CD14-positive monocyte (primary cell): ENCODE data around the gene SGSH. TPM values are rescaled to one million over a fixed set of nuclear protein-coding genes. Genes with fewer than 3 reads are reported as not detected.
A peak's percentile ranks its signal among the peaks of the same experiment; 100 is the strongest.

Experiments
- DNase-seq, 3 donors: peaks; one replicate each; pipeline ENCODE4 v3.0.0-alpha.2; 2011 to 2022
- H2AFZ ChIP-seq: 2 replicates; pipeline ENCODE4 v1.6.0; 2012; ENCODE audit warnings: mild to moderate bottlenecking, low read depth, low read length, inconsistent platforms; ENCODE audit not compliant: insufficient read depth, poor library complexity, severe bottlenecking
- H3K27ac ChIP-seq, 2 donors: 1 replicate in 1 of 2; 2 replicates in 1 of 2; pipeline ENCODE4 v1.5.1; 2012 to 2013; ENCODE audit warnings: low read length in 2 of 2, control low read depth in 1 of 2, inconsistent platforms in 1 of 2, low read depth in 1 of 2, mild to moderate bottlenecking in 1 of 2
- H3K27me3 ChIP-seq, 2 donors: one replicate each; pipeline versions ENCODE4 v1.6.0 to v1.6.1; 2011 to 2013; ENCODE audit warnings: low read length in 2 of 2; ENCODE audit not compliant: control insufficient read depth in 2 of 2, insufficient read depth in 2 of 2
- H3K36me3 ChIP-seq, 2 donors: replicated peaks in 1 of 2; 1 replicate in 1 of 2; 2 replicates in 1 of 2; pipeline versions ENCODE4 v1.5.1 to v1.6.1; 2012 to 2013; ENCODE audit warnings: low read length in 2 of 2, control low read depth in 1 of 2, inconsistent platforms in 1 of 2, mild to moderate bottlenecking in 1 of 2; ENCODE audit not compliant: insufficient read depth in 2 of 2, control insufficient read depth in 1 of 2
- H3K4me1 ChIP-seq, 2 donors: 1 replicate in 1 of 2; 2 replicates in 1 of 2; pipeline versions ENCODE4 v1.5.1 to v1.6.1; 2012 to 2013; ENCODE audit warnings: low read length in 2 of 2, control low read depth in 1 of 2, inconsistent platforms in 1 of 2, mild to moderate bottlenecking in 1 of 2, moderate library complexity in 1 of 2; ENCODE audit not compliant: insufficient read depth in 2 of 2, control insufficient read depth in 1 of 2
- H3K4me2 ChIP-seq: replicated peaks from 2 replicates; pipeline ENCODE3; 2012; ENCODE audit warnings: low read length, moderate library complexity, mild to moderate bottlenecking; ENCODE audit not compliant: poor library complexity, severe bottlenecking; ENCODE audit errors: extremely low read depth
- H3K4me3 ChIP-seq, 3 experiments: fragments of 200-600 bp in 1 of 3; sonication (generic) in 1 of 3; replicated peaks in 1 of 3; 1 replicate in 2 of 3; 2 replicates in 1 of 3; pipeline ENCODE4 v1.5.1; 2011 to 2013; ENCODE audit warnings: low read length in 3 of 3, mild to moderate bottlenecking in 3 of 3, control low read depth in 2 of 3, low read depth in 2 of 3, inconsistent platforms in 1 of 3, moderate library complexity in 1 of 3
- H3K79me2 ChIP-seq: 2 replicates; pipeline ENCODE4 v1.6.0; 2012; ENCODE audit warnings: mild to moderate bottlenecking, control low read depth, inconsistent platforms, low read length, moderate library complexity; ENCODE audit not compliant: insufficient read depth
- H3K9ac ChIP-seq: 2 replicates; pipeline ENCODE4 v1.6.0; 2017; ENCODE audit warnings: low read length, mild to moderate bottlenecking; ENCODE audit not compliant: insufficient read depth, poor library complexity, severe bottlenecking
- H3K9me3 ChIP-seq, 2 donors: replicated peaks in 1 of 2; 1 replicate in 1 of 2; 2 replicates in 1 of 2; pipeline versions ENCODE4 v1.5.1 to v1.6.1; 2012 to 2013; ENCODE audit warnings: low read length in 2 of 2, control low read depth in 1 of 2; ENCODE audit not compliant: control insufficient read depth in 1 of 2, insufficient read depth in 1 of 2
- H4K20me1 ChIP-seq: 2 replicates; pipeline ENCODE4 v1.6.0; 2012; ENCODE audit warnings: mild to moderate bottlenecking, low read length, control low read depth, moderate library complexity; ENCODE audit not compliant: insufficient read depth
- H3K27ac Mint-ChIP-seq, 7 donors: one replicate each; pipeline ENCODE4 v1.8.0; 2020; ENCODE audit warnings: mild to moderate bottlenecking in 7 of 7, mixed read lengths in 7 of 7, moderate library complexity in 6 of 7, inconsistent platforms in 2 of 7
- H3K27me3 Mint-ChIP-seq, 3 donors: one replicate each; pipeline ENCODE4 v1.8.0; 2021 to 2022; ENCODE audit warnings: low read depth in 3 of 3, mild to moderate bottlenecking in 3 of 3, mixed read lengths in 3 of 3, moderate library complexity in 3 of 3, inconsistent platforms in 1 of 3
- H3K36me3 Mint-ChIP-seq, 2 donors: one replicate each; pipeline ENCODE4 v1.8.0; 2020; ENCODE audit warnings: mixed read lengths in 2 of 2, inconsistent platforms in 1 of 2, mild to moderate bottlenecking in 1 of 2
- H3K4me1 Mint-ChIP-seq: one replicate; pipeline ENCODE4 v1.8.0; 2020; ENCODE audit warnings: mild to moderate bottlenecking, mixed read lengths
- H3K4me3 Mint-ChIP-seq, 2 donors: one replicate each; pipeline ENCODE4 v1.8.0; 2020; ENCODE audit warnings: mild to moderate bottlenecking in 2 of 2, mixed read lengths in 2 of 2, moderate library complexity in 1 of 2
- H3K9me3 Mint-ChIP-seq, 7 donors: one replicate each; pipeline ENCODE4 v1.8.0; 2020 to 2022; ENCODE audit warnings: mixed read lengths in 7 of 7, mild to moderate bottlenecking in 6 of 7, moderate library complexity in 6 of 7, inconsistent platforms in 2 of 7
- CTCF ChIP-seq: fragments of 200-600 bp; IDR thresholded peaks from one replicate; pipeline ENCODE4 v1.8.0; 2022; ENCODE audit warnings: antibody characterized with exemption, mild to moderate bottlenecking
- WGBS: methylation state at CpG from one replicate; pipeline ENCODE4 v1.1.5; 2013; ENCODE audit warnings: missing lambda C conversion rate; ENCODE audit not compliant: insufficient coverage; 5-methylcytosine and 5-hydroxymethylcytosine counted together
- intact Hi-C, 2 donors: fragments of 100-400 bp; cut with micrococcal nuclease; formaldehyde crosslinking; loops; one replicate each; pipeline versions ENCODE4 v1.15.0 to v1.15.1; 2023
- polyA plus RNA-seq, 3 donors: library from polyadenylated mRNA; depleted of rRNA in 1 of 3; unstranded in 2 of 3; stranded (reverse) in 1 of 3; fragments of 300-500 nt in 2 of 3; fragments of >200 nt in 1 of 3; fragmentation: Illumina TruSeq in 2 of 3; gene quantifications; 1 replicate in 2 of 3; 2 replicates in 1 of 3; pipeline ENCODE4 v1.2.3, GENCODE V29; 2012 to 2021

SGSH gene
- polyA plus RNA-seq, 3 donors, result 21.1 to 193 (median 31.3) TPM

- peaks cover 0 to 4% (median 3%) of the 10 kb centered on the region in 7 donors for H3K9me3 Mint-ChIP-seq
- no peaks in the 10 kb centered on the region for H3K36me3 Mint-ChIP-seq
- H3K9ac ChIP-seq, result no peak overlapping the region
- H3K27me3 Mint-ChIP-seq, result peaks cover 11 to 30% (median 24%) of the 10 kb centered on the region in 3 donors
- no peaks in the 10 kb centered on the region for H3K4me1 ChIP-seq
- intact Hi-C loops, result loop anchor here in 1 of 2 donors (5.0 to 10.0 kb wide), 2 partner anchors 60 to 173 kb away; no protein-coding TSS in a partner anchor
- H3K4me1 Mint-ChIP-seq, result peaks cover 2% of the 10 kb centered on the region
- no peak for DNase-seq
- WGBS, result 64% methylated on average over 12 of the region's 29 CpGs
- no peaks in the 10 kb centered on the region for H3K9me3 ChIP-seq
- no peak overlapping the region for H3K4me3 ChIP-seq
- no peak overlapping the region for H3K4me3 Mint-ChIP-seq
- H3K4me2 ChIP-seq, result no peak overlapping the region
- H3K27ac ChIP-seq, result no peak overlapping the region
- peak overlapping the region in 1 of 7 donors; percentile 37 for H3K27ac Mint-ChIP-seq
- TF ChIP-seq CTCF, result no peak
- no peaks in the 10 kb centered on the region for H3K79me2 ChIP-seq
- H3K36me3 ChIP-seq, result no peaks in the 10 kb centered on the region
- no peaks in the 10 kb centered on the region for H4K20me1 ChIP-seq
- H2AFZ ChIP-seq, result no peak overlapping the region
- no peaks in the 10 kb centered on the region for H3K27me3 ChIP-seq
These were observed 28.1 kb downstream of the SGSH start for GRCh38 chr17:80191865-80192661.

- Histone ChIP-seq H3K9ac (no peak overlapping the region), H4K20me1 (no peaks in the 10 kb centered on the region), H3K9me3 (no peaks in the 10 kb centered on the region), H3K27ac (no peak overlapping the region), H3K79me2 (no peaks in the 10 kb centered on the region), H2AFZ (no peak overlapping the region), H3K4me3 (no peak overlapping the region), H3K4me1 (no peaks in the 10 kb centered on the region), H3K27me3 (no peaks in the 10 kb centered on the region), H3K4me2 (no peak overlapping the region), H3K36me3 (no peaks in the 10 kb centered on the region)
- Mint-ChIP-seq H3K4me1 (peaks cover 2% of the 10 kb centered on the region), H3K9me3 (peaks cover 0 to 4% (median 3%) of the 10 kb centered on the region in 7 donors), H3K36me3 (no peaks in the 10 kb centered on the region), H3K27ac (peak overlapping the region in 1 of 7 donors; percentile 2), H3K4me3 (no peak overlapping the region), H3K27me3 (peaks cover 11 to 30% (median 26%) of the 10 kb centered on the region in 3 donors)
- intact Hi-C loops, result loop anchor here in 1 of 2 donors (5.0 to 10.0 kb wide), 2 partner anchors 61 to 174 kb away; no protein-coding TSS in a partner anchor
- no peak for TF ChIP-seq CTCF
- no peak for DNase-seq
- WGBS, result 95% methylated on average over 20 of the region's 20 CpGs
These were observed 28.9 kb downstream of the SGSH start for GRCh38 chr17:80191192-80191591.
